ENCODE data around the gene PDK4. TPM values are rescaled to one million over a fixed set of nuclear protein-coding genes. Genes with fewer than 3 reads are reported as not detected.

The PDK4 gene
- total RNA-seq, 2 experiments from 2014 or later = not detected

DNA sequence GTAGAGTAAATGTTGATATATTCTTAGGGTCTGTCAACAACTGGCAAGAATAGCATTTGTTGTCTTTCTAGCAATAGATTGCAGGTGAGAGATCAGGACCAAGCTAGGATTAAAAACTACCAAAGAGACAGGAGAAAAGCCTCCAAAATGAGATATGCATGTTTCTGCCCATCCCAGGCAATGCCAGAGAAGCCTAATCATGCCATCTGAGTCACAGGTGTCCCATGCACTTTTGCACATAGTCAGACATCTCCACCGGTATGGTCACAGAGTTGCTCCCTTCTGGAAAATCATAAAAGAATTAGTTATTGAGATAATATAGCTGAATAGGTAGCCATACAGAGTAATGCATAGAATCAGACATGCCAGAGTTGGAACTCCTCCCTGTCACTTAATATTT, 50.6 kb downstream of the PDK4 start:
- ChIA-PET POLR2A (no interaction called here), CTCF (no interaction called here)
- TF ChIP-seq, protein P1, sequence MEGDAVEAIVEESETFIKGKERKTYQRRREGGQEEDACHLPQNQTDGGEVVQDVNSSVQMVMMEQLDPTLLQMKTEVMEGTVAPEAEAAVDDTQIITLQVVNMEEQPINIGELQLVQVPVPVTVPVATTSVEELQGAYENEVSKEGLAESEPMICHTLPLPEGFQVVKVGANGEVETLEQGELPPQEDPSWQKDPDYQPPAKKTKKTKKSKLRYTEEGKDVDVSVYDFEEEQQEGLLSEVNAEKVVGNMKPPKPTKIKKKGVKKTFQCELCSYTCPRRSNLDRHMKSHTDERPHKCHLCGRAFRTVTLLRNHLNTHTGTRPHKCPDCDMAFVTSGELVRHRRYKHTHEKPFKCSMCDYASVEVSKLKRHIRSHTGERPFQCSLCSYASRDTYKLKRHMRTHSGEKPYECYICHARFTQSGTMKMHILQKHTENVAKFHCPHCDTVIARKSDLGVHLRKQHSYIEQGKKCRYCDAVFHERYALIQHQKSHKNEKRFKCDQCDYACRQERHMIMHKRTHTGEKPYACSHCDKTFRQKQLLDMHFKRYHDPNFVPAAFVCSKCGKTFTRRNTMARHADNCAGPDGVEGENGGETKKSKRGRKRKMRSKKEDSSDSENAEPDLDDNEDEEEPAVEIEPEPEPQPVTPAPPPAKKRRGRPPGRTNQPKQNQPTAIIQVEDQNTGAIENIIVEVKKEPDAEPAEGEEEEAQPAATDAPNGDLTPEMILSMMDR (IDR thresholded peaks at IDR 0.05) = no peak
- H3K4me3 Mint-ChIP-seq = no peak overlapping the region
- H3K27ac Mint-ChIP-seq = no peak overlapping the region
- H3K4me3 ChIP-seq (ENCODE audit: low read length) = no peak overlapping the region
- H3K27me3 Mint-ChIP-seq = peaks cover 15% of the 10 kb centered on the region
- no peaks in the 10 kb centered on the region for H3K36me3 Mint-ChIP-seq (ENCODE audit: low read depth)
- ATAC-seq (ENCODE audit: poor library complexity) (no peak), DNase-seq (no peak)
- no peaks in the 10 kb centered on the region for H3K36me3 ChIP-seq (ENCODE audit: insufficient read depth, low read length)
- H3K9me3 ChIP-seq (ENCODE audit: control insufficient read depth in 1 of 2, insufficient read depth in 1 of 2, low read length in 2 of 2) = no peaks in the 10 kb centered on the region
- H3K9me3 Mint-ChIP-seq = no peaks in the 10 kb centered on the region
- H3K27me3 ChIP-seq (ENCODE audit: control insufficient read depth in 1 of 2, insufficient read depth in 2 of 2, low read length in 2 of 2) = no peaks in the 10 kb centered on the region
- H3K4me1 ChIP-seq (ENCODE audit: insufficient read depth, low read length) = no peaks in the 10 kb centered on the region
- H3K4me1 Mint-ChIP-seq (ENCODE audit: low read depth) = no peaks in the 10 kb centered on the region
- H3K27ac ChIP-seq (ENCODE audit: low read depth in 1 of 2, low read length in 2 of 2) = no peak overlapping the region
- intact Hi-C loops (cut with DNase I, micrococcal nuclease) = no loop called here

DNA sequence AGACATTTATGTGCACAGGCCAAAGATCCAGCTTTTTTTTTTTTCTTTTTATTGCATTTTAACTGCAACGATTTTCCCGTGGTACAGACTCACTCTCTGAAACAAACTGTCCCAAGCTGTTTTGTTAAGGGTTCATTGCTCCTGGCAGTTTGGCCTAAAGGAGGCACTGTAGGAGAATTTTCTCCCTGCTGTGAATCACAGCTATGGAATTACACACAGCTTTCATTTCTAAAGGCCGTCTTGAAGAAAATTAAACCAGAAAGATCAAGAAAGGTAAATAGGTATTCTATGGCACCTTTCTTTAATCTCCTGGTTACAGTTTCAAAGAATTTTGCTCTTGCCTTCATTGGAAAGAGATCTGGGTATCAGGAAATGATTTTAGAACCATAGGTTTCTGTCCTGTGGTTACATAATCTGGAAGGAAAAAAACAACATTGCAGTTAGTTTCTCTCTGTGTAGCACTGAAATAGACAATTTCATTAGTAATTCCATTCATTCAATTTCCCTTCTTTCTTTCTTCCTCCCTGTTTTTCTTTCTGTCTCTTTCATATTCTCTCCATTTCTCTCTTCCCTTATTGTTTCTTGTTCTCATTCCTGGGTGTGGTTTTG, 51.2 kb downstream of the PDK4 start:
- Histone ChIP-seq H3K9me3 (ENCODE audit: control insufficient read depth in 1 of 2, insufficient read depth in 1 of 2, low read length in 2 of 2) (no peaks in the 10 kb centered on the region), H3K4me3 (ENCODE audit: low read length) (no peak overlapping the region), H3K4me1 (ENCODE audit: insufficient read depth, low read length) (no peaks in the 10 kb centered on the region), H3K27me3 (ENCODE audit: control insufficient read depth in 1 of 2, insufficient read depth in 2 of 2, low read length in 2 of 2) (no peaks in the 10 kb centered on the region), H3K36me3 (ENCODE audit: insufficient read depth, low read length) (no peaks in the 10 kb centered on the region), H3K27ac (ENCODE audit: low read depth in 1 of 2, low read length in 2 of 2) (no peak overlapping the region)
- Mint-ChIP-seq H3K27me3 (peaks cover 14% of the 10 kb centered on the region), H3K27ac (no peak overlapping the region), H3K4me3 (no peak overlapping the region), H3K4me1 (ENCODE audit: low read depth) (no peaks in the 10 kb centered on the region), H3K36me3 (ENCODE audit: low read depth) (no peaks in the 10 kb centered on the region), H3K9me3 (no peaks in the 10 kb centered on the region)
- ATAC-seq (ENCODE audit: poor library complexity) (no peak), DNase-seq (no peak)
- intact Hi-C loops (cut with DNase I, micrococcal nuclease) = no loop called here
- CTCF ChIA-PET = interaction anchor here (1.8 kb wide), 1 partner anchor 16 kb away, joined by 4 read pairs; no protein-coding TSS in a partner anchor
- POLR2A ChIA-PET = no interaction called here
- TF ChIP-seq, protein P1 (IDR thresholded peaks at IDR 0.05) = no peak

DNA sequence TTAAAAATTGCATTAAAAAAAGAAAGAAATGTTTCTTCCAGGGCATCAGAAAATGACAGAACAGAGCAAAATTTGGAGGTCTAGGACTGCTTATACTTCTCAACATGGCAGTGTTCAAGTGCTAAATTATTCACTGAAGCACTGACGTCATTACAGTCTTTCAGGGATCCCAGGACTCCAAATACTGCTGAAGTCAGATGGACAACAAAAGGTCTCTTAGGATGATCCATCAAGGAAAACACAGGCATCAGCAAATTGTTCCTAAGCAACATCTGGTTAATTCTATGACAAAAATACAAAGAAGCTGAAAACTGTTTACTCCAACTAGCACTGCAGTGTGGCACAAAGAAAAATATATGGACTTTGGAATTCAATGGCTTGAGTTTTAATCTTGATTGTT, 52.1 kb downstream of the PDK4 start:
- no peaks in the 10 kb centered on the region for H3K36me3 ChIP-seq (ENCODE audit: insufficient read depth, low read length)
- Mint-ChIP-seq H3K9me3 (no peaks in the 10 kb centered on the region), H3K4me3 (no peak overlapping the region), H3K27me3 (peaks cover 9% of the 10 kb centered on the region), H3K27ac (no peak overlapping the region), H3K36me3 (ENCODE audit: low read depth) (no peaks in the 10 kb centered on the region), H3K4me1 (ENCODE audit: low read depth) (no peaks in the 10 kb centered on the region)
- H3K27ac ChIP-seq (ENCODE audit: low read depth in 1 of 2, low read length in 2 of 2) = no peak overlapping the region
- TF ChIP-seq, protein P1 (IDR thresholded peaks at IDR 0.05) = no peak
- ChIA-PET POLR2A (no interaction called here), CTCF (interaction anchor here (0.6 to 1.8 kb wide), 2 partner anchors 15 to 46 kb away, joined by 3 to 4 read pairs; no protein-coding TSS in a partner anchor)
- intact Hi-C loops (cut with DNase I, micrococcal nuclease) = no loop called here
- no peaks in the 10 kb centered on the region for H3K4me1 ChIP-seq (ENCODE audit: insufficient read depth, low read length)
- DNase-seq (no peak), ATAC-seq (ENCODE audit: poor library complexity) (no peak)
- H3K4me3 ChIP-seq (ENCODE audit: low read length) = no peak overlapping the region
- no peaks in the 10 kb centered on the region for H3K9me3 ChIP-seq (ENCODE audit: control insufficient read depth in 1 of 2, insufficient read depth in 1 of 2, low read length in 2 of 2)
- no peaks in the 10 kb centered on the region for H3K27me3 ChIP-seq (ENCODE audit: control insufficient read depth in 1 of 2, insufficient read depth in 2 of 2, low read length in 2 of 2)
